Fibroblast of the aortic adventitia (primary cell): ENCODE results near the gene DOCK9. TPM values are rescaled to one million over a fixed set of nuclear protein-coding genes. Genes with fewer than 3 reads are reported as not detected.

Source experiments
- DNase-seq: peaks from one replicate; pipeline ENCODE4 v3.0.0-alpha.2; 2010; ENCODE audit warnings: low read depth
- H3K4me3 ChIP-seq: 2 replicates; pipeline ENCODE4 v1.5.1; 2011; ENCODE audit warnings: low read depth, mild to moderate bottlenecking, control low read depth, low read length, moderate library complexity
- CTCF ChIP-seq: IDR thresholded peaks from 2 replicates; pipeline ENCODE4 v1.5.1; 2011; ENCODE audit warnings: mild to moderate bottlenecking, low read length, control low read depth, inconsistent platforms; ENCODE audit not compliant: insufficient read depth
- total RNA-seq: library from RNA; depleted of rRNA; stranded (reverse); fragments of >200 nt; gene quantifications from 2 replicates; pipeline ENCODE4 v1.2.3, GENCODE V29; 2012; ENCODE audit warnings: low replicate concordance

The DOCK9 gene
- total RNA-seq, 1 donor = 28.1 TPM

GRCh38 chr13:98893371-98893770 is 84.5 kb downstream of the DOCK9 start:
- no peak overlapping the region for H3K4me3 ChIP-seq
- no peak for TF ChIP-seq CTCF
- no peak for DNase-seq

GRCh38 chr13:98892821-98893220 is 85.0 kb downstream of the DOCK9 start:
- DNase-seq = no peak
- no peak overlapping the region for H3K4me3 ChIP-seq
- TF ChIP-seq CTCF = no peak

- no peak for TF ChIP-seq CTCF
- no peak for DNase-seq
- no peak overlapping the region for H3K4me3 ChIP-seq
Measured at GRCh38 chr13:98892077-98892476, 85.8 kb downstream of the DOCK9 start.

GRCh38 chr13:98890925-98891324 is 86.9 kb downstream of the DOCK9 start:
- no peak for TF ChIP-seq CTCF
- no peak overlapping the region for H3K4me3 ChIP-seq
- no peak for DNase-seq

- TF ChIP-seq CTCF = no peak
- peak; percentile 53 for DNase-seq
- H3K4me3 ChIP-seq = no peak overlapping the region
Measured at GRCh38 chr13:98890186-98890585, 87.7 kb downstream of the DOCK9 start.

- TF ChIP-seq CTCF = no peak
- no peak for DNase-seq
- H3K4me3 ChIP-seq = no peak overlapping the region
Measured at GRCh38 chr13:98889419-98890085, 88.3 kb downstream of the DOCK9 start.

GRCh38 chr13:98888890-98889279 is 89.0 kb downstream of the DOCK9 start:
- H3K4me3 ChIP-seq = no peak overlapping the region
- DNase-seq = no peak
- TF ChIP-seq CTCF = no peak
